ENCODE results near the gene TNFAIP6. TPM values are rescaled to one million over a fixed set of nuclear protein-coding genes. Genes with fewer than 3 reads are reported as not detected.

TNFAIP6 gene
- total RNA-seq, 2 experiments from 2014 or later, result not detected

GRCh38 chr2:151381266-151381665, 23.9 kb downstream of the TNFAIP6 start:
- Mint-ChIP-seq H3K9me3 (no peaks in the 10 kb centered on the region), H3K36me3 (ENCODE audit: low read depth) (no peaks in the 10 kb centered on the region), H3K27me3 (no peaks in the 10 kb centered on the region), H3K4me1 (ENCODE audit: low read depth) (no peaks in the 10 kb centered on the region), H3K4me3 (no peak overlapping the region), H3K27ac (no peak overlapping the region)
- Histone ChIP-seq H3K4me3 (ENCODE audit: low read length) (no peak overlapping the region), H3K9me3 (ENCODE audit: control insufficient read depth in 1 of 2, insufficient read depth in 1 of 2, low read length in 2 of 2) (no peaks in the 10 kb centered on the region), H3K36me3 (ENCODE audit: insufficient read depth, low read length) (no peaks in the 10 kb centered on the region), H3K27me3 (ENCODE audit: control insufficient read depth in 1 of 2, insufficient read depth in 2 of 2, low read length in 2 of 2) (no peaks in the 10 kb centered on the region), H3K27ac (ENCODE audit: low read depth in 1 of 2, low read length in 2 of 2) (no peak overlapping the region), H3K4me1 (ENCODE audit: insufficient read depth, low read length) (peaks cover 2% of the 10 kb centered on the region)
- ChIA-PET CTCF (no interaction called here), POLR2A (no interaction called here)
- intact Hi-C loops (cut with DNase I, micrococcal nuclease), result no loop called here
- DNase-seq, result no peak
- no peak for TF ChIP-seq CTCF (IDR thresholded peaks at IDR 0.05)
- ATAC-seq (ENCODE audit: poor library complexity), result no peak

- Mint-ChIP-seq H3K36me3 (ENCODE audit: low read depth) (no peaks in the 10 kb centered on the region), H3K4me3 (no peak overlapping the region), H3K9me3 (no peaks in the 10 kb centered on the region), H3K27me3 (no peaks in the 10 kb centered on the region), H3K4me1 (ENCODE audit: low read depth) (no peaks in the 10 kb centered on the region), H3K27ac (no peak overlapping the region)
- peaks cover 3 to 9% of the 10 kb centered on the region in 2 experiments for H3K9me3 ChIP-seq (ENCODE audit: control insufficient read depth in 1 of 2, insufficient read depth in 1 of 2, low read length in 2 of 2)
- H3K27ac ChIP-seq (ENCODE audit: low read depth in 1 of 2, low read length in 2 of 2), result no peak overlapping the region
- no peak overlapping the region for H3K4me3 ChIP-seq (ENCODE audit: low read length)
- DNase-seq (no peak), ATAC-seq (ENCODE audit: poor library complexity) (no peak)
- no peaks in the 10 kb centered on the region for H3K4me1 ChIP-seq (ENCODE audit: insufficient read depth, low read length)
- POLR2A ChIA-PET, result no interaction called here
- no peak for TF ChIP-seq CTCF (IDR thresholded peaks at IDR 0.05)
- CTCF ChIA-PET, result interaction anchor here (1.4 kb wide), 1 partner anchor 20 kb away, joined by 3 read pairs; no protein-coding TSS in a partner anchor
- H3K36me3 ChIP-seq (ENCODE audit: insufficient read depth, low read length), result no peaks in the 10 kb centered on the region
- H3K27me3 ChIP-seq (ENCODE audit: control insufficient read depth in 1 of 2, insufficient read depth in 2 of 2, low read length in 2 of 2), result no peaks in the 10 kb centered on the region
- intact Hi-C loops (cut with DNase I, micrococcal nuclease), result no loop called here
These were observed 30.6 kb downstream of the TNFAIP6 start for GRCh38 chr2:151388011-151388410.

GRCh38 chr2:151391436-151391835, 34.0 kb downstream of the TNFAIP6 start:
- Histone ChIP-seq H3K4me3 (ENCODE audit: low read length) (no peak overlapping the region), H3K27ac (ENCODE audit: low read depth in 1 of 2, low read length in 2 of 2) (no peak overlapping the region), H3K4me1 (ENCODE audit: insufficient read depth, low read length) (no peaks in the 10 kb centered on the region), H3K9me3 (ENCODE audit: control insufficient read depth in 1 of 2, insufficient read depth in 1 of 2, low read length in 2 of 2) (peaks cover 3 to 9% of the 10 kb centered on the region in 2 experiments), H3K36me3 (ENCODE audit: insufficient read depth, low read length) (no peaks in the 10 kb centered on the region), H3K27me3 (ENCODE audit: control insufficient read depth in 1 of 2, insufficient read depth in 2 of 2, low read length in 2 of 2) (no peaks in the 10 kb centered on the region)
- no peaks in the 10 kb centered on the region for H3K27me3 Mint-ChIP-seq
- no peak overlapping the region for H3K4me3 Mint-ChIP-seq
- ATAC-seq (ENCODE audit: poor library complexity), result no peak
- H3K9me3 Mint-ChIP-seq, result no peaks in the 10 kb centered on the region
- H3K36me3 Mint-ChIP-seq (ENCODE audit: low read depth), result no peaks in the 10 kb centered on the region
- no peak for TF ChIP-seq CTCF (IDR thresholded peaks at IDR 0.05)
- intact Hi-C loops (cut with DNase I, micrococcal nuclease), result no loop called here
- ChIA-PET CTCF (no interaction called here), POLR2A (no interaction called here)
- H3K27ac Mint-ChIP-seq, result no peak overlapping the region
- DNase-seq, result no peak
- no peaks in the 10 kb centered on the region for H3K4me1 Mint-ChIP-seq (ENCODE audit: low read depth)
